Epidermal melanocyte (primary cell): ENCODE results near the gene ADGRG6.

ENCODE experiments used
- DNase-seq: peaks from one replicate; pipeline ENCODE4 v3.0.0; 2011; ENCODE audit warnings: low spot score; ENCODE audit not compliant: insufficient read length

ADGRG6 gene

DNA sequence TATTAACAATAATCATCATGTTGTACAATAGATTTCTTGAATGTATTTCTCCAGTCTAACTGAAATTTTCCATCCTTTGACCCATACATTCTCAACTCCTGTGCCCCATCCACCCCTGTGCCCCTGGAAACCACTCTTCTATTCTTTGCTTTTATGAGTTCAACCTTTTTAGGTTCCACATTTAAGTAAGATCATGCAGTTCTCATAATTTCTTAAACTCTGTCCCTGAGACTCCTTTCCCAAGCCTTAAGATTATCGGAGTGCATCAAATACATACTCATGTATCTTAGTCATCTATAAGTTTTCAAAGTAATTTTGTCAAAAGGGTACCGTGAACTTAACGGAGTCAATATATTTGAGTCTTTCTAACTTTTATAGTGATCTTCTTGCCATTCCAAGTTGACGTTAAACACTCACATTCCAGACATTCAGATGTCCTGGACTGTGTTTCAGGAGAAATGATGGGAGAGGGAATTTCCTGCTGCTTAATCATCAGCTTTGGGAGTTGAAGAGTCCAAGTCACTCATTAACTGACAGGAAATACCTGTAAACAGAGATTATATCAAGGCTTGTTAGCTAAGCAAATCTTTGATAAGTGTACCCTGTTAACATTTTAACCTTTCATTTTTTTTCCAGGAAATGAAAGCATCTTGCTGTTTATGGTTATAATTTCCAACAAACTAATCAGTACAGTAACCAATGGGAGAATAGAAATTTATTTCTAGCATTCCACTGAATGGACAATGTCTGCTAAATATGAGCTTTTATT lies 73.3 kb downstream of the ADGRG6 start:
- no peak for DNase-seq

DNA sequence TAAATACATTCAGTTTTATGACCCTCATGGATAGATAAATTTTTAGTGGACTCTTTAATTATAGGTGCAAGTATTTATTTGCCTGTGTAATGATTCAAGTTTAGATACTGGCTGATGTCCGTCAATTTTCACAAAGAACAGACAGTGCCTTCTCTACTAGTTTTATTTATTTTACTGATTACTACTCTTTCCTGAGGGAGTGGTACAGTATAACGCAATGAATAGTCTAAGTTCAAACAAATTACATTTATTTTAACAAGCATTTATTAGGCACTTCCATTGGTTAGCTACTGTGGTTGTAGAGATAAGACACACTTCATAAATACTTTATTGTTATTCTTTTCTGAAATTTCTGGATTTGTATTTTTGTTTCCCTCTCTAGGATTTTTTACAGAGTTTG lies 74.3 kb downstream of the ADGRG6 start:
- no peak for DNase-seq

DNA sequence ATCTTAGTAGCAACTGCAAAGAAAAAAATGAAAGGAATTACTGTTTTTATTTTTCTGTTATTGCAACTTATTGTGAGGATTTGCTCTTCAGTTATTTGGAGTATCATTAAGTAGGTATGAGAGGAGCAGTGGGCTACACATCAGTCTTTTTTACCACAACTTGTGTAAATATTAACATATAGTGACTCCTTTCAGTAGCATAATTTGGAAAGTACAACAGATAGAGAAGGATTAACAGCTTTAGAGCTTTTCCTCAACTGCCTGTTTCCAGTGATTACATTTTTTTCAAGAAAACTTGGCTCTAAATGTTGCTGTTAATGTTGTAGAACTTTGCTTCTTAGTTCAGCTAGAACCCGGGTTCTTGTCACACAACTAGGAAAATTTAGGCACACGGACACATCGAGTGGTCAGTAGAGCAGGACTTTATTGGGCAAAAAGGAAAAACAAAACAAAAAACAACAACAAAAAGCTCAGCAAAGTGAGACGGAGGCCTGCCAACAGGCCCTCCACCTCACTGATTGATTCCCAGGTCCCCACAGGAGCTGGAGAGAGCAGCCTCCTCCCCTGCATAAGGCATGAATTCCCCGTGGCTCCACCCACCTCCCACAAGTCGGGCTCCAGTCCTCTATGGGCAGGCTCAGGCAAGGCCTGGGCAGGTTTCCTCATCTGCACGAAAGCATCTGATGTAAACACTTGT lies 75.1 kb downstream of the ADGRG6 start:
- DNase-seq = no peak

- no peak for DNase-seq
These were observed 75.7 kb downstream of the ADGRG6 start for GRCh38 chr6:142377497-142377848.

- peak; percentile 49 for DNase-seq
These were observed 76.5 kb downstream of the ADGRG6 start for GRCh38 chr6:142378138-142378875.

DNA sequence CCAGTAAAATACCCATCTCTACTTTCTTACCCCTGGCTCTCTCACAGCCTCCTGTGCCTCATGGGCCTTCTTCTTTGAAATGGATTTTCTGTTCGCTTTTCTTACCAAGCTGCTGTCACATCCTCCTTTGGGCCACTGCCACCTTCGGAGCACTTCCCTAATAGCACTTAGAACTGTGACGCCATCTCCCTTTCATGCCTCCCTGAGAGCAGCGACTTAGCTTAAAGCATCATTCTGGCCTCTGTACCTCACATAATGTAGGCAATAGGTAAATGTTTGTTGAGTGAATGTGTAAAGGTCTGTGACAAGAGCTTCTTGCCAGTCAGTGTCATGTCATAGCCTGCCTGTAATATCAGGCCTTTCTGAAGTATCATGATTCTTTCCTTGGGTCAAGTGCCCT lies 78.8 kb downstream of the ADGRG6 start:
- DNase-seq = no peak

- no peak for DNase-seq
These were observed 79.4 kb downstream of the ADGRG6 start for GRCh38 chr6:142381181-142381580.

GRCh38 chr6:142381845-142382378 lies 80.1 kb downstream of the ADGRG6 start:
- DNase-seq = no peak

GRCh38 chr6:142384519-142385254 lies 82.9 kb downstream of the ADGRG6 start:
- DNase-seq = no peak

GRCh38 chr6:142385352-142385751 lies 83.5 kb downstream of the ADGRG6 start:
- DNase-seq = no peak

DNA sequence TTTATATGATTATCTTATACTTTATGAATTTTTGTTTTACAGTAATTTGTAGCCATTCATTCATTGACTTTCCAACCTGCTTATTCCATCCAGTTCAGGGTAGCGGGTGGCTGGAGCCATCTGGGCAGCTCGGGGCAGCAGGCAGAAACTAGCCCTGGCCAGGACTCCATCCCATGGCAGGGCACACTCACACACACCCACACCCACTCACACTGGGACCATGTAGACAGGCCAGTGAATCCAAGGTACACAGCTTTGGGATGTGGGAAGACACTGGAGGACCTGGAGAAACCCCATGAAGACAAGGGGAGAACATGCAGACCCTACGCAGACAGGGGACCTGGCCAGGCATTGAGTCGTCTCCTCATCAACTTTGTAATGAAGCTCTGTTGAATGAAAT lies 84.8 kb downstream of the ADGRG6 start:
- no peak for DNase-seq

DNA sequence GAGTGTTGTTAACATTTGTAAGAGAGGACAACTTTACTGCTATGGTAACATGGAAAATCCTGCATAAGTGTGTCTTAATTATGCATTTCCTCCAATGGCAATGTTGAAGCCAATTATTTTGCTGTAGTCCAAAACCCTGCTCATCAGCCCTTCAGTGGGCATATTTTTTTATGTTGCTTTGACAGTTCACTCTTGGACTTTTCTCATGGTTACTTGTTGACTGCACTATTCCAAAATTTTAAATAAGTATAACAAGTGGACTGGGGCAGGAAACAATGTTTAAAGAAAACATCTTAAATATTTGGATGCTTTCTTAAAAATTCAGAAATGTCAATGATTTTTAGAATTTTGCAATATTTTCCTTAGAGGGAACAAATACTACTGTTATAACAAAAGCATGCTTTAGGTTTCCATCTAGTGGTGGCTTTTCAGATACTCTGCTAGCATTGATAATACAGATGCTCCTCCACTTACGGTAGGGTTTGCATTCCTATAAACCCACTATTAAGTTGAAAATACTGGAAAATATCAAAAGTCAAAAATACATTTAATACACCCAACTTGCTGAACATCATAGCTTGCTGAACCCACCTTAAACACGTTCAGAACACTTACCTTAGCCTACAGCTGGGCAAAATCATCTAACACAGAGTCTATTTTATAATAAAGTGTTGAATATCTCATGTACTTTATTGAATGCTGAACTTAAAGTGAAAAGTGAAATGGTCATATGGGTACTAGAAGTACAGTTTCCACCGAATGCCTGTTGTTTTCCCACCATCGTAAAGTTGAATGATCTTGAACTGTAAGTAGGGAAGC lies 86.4 kb downstream of the ADGRG6 start:
- no peak for DNase-seq

DNA sequence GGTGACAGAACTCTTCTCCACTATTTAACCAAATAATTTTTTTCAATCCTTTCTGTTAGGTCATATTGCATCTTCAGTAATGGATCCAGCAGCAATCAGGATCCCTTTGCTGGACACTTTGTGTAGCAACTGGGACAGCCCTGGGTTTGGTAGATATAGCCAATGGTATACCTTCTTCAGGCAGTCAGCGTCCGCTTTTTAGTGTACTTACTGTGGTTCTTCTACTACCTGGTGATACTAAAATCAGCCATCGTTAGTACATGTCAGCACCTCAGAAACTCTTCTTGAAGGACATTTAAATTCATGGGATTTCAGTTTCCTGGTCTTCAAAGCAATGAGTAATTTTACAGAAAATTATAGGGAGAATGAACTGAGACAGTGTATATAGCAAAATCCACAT lies 93.5 kb downstream of the ADGRG6 start:
- no peak for DNase-seq

GRCh38 chr6:142395768-142396231 lies 94.0 kb downstream of the ADGRG6 start:
- DNase-seq = no peak

DNA sequence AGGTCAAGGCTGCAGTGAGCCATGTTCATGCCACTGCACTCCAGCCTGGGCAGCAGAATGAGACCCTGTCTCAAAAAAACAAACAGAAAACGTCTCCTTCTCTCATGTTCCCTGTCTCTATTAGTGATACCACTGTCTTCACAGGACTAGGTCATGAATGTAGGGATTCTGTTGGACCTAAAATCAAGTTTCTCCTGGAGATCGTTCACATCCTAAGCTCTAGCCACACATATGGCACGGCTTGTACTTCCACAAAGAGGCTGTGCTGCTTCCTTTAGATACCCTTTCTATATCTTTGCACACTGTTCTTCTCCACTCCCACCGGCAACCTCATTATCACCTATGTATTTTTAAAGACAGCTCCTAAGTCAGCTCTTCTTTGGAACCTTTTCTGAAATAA lies 96.5 kb downstream of the ADGRG6 start:
- DNase-seq = no peak

GRCh38 chr6:142399739-142400138 lies 97.9 kb downstream of the ADGRG6 start:
- no peak for DNase-seq

GRCh38 chr6:142400495-142400894 lies 98.7 kb downstream of the ADGRG6 start:
- no peak for DNase-seq

DNA sequence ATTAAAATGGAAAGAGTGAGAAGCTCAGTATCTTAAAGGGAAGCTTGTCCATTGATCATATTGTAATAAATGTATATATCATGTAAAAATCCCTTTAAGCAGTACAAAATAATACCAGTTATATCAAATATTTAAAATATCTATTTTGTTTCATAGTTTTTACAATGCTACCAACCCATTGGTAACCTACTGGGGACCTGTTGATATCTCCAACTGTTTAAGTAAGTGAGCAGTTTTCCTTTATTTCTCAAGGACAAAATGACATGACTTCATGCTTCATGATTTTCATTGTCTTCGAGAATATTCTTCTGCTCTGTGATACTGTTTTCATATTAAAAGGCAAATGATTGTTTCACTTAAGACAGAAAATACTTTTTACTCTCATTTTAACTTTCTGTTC lies 100.0 kb downstream of the ADGRG6 start:
- no peak for DNase-seq

GRCh38 chr6:142404751-142405150 lies 102.9 kb downstream of the ADGRG6 start:
- DNase-seq = no peak

DNA sequence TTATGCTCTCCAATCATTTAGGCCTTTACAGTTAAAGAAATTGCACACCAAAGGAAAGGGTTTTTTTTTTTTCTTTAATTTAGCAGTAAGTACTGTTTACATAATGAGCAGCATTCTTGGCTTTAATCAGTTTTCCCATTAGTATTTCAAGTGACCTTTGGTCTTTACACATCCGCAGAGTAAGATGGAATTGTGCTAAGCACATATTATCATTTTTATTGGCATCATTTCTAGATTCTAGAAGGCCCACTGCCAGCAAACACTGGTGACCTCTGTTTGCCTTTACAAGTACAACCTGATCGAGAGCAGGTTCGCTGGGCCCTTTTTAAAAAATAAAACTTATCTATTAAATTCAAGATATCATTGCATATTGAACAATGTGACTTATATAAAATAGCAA lies 104.3 kb downstream of the ADGRG6 start:
- no peak for DNase-seq
